Smooth muscle cell (in vitro differentiated cells): ENCODE data around the gene OR6V1. TPM values are rescaled to one million over a fixed set of nuclear protein-coding genes. Genes with fewer than 3 reads are reported as not detected.

Experiments
- DNase-seq: peaks from one replicate; lab custom pipeline; 2025; ENCODE audit not compliant: unreplicated experiment; lab: John Stamatoyannopoulos, UW
- H2AFZ ChIP-seq: fragments of 200-600 bp; sonication (generic); 2 replicates; pipeline ENCODE4 v1.6.0; 2016; ENCODE audit warnings: antibody characterized with exemption, low read depth, mild to moderate bottlenecking
- H3F3A ChIP-seq: fragments of 200-600 bp; sonication (generic); 2 replicates; pipeline ENCODE4 v1.6.0; 2017; ENCODE audit warnings: antibody characterized with exemption, low read depth
- H3K27ac ChIP-seq: fragments of 200-600 bp; sonication (generic); 2 replicates; pipeline ENCODE4 v1.5.1; 2016; ENCODE audit warnings: low read depth, mild to moderate bottlenecking
- H3K27me3 ChIP-seq: fragments of 200-600 bp; sonication (generic); 2 replicates; pipeline ENCODE4 v1.6.1; 2016; ENCODE audit warnings: low read depth, mild to moderate bottlenecking
- H3K36me3 ChIP-seq: fragments of 200-600 bp; sonication (generic); 2 replicates; pipeline ENCODE4 v1.5.1; 2016; ENCODE audit warnings: low read depth
- H3K4me1 ChIP-seq: fragments of 200-600 bp; sonication (generic); 2 replicates; pipeline ENCODE4 v1.5.1; 2016; ENCODE audit warnings: low read depth
- H3K4me2 ChIP-seq: fragments of 200-600 bp; sonication (generic); 2 replicates; pipeline ENCODE4 v1.6.0; 2016; ENCODE audit warnings: mild to moderate bottlenecking
- H3K4me3 ChIP-seq: fragments of 200-600 bp; sonication (generic); 2 replicates; pipeline ENCODE4 v1.5.1; 2016; ENCODE audit warnings: mild to moderate bottlenecking
- H3K79me2 ChIP-seq: fragments of 200-600 bp; sonication (generic); 2 replicates; pipeline ENCODE4 v1.6.0; 2016; ENCODE audit warnings: low read depth, mild to moderate bottlenecking
- H3K9ac ChIP-seq: fragments of 200-600 bp; sonication (generic); 2 replicates; pipeline ENCODE4 v1.6.0; 2016; ENCODE audit warnings: low read depth
- H3K9me3 ChIP-seq: fragments of 200-600 bp; sonication (generic); replicated peaks from 2 replicates; pipeline ENCODE4 v1.5.1; 2016; ENCODE audit warnings: low read depth
- H4K20me1 ChIP-seq: fragments of 200-600 bp; sonication (generic); 2 replicates; pipeline ENCODE4 v1.6.0; 2016; ENCODE audit warnings: low read depth
- WGBS: methylation state at CpG from one replicate; pipeline ENCODE4 v1.1.7; 2016; ENCODE audit warnings: low lambda C conversion rate; 5-methylcytosine and 5-hydroxymethylcytosine counted together
- polyA plus RNA-seq: library from polyadenylated mRNA; unstranded; fragments of >200 nt; fragmentation: Nextera tagmentation; extraction: Ambion mirVana; gene quantifications from 2 replicates; pipeline ENCODE4 v1.2.1, GENCODE V29; 2016
- total RNA-seq: library from RNA; depleted of rRNA; stranded (reverse); fragments of >200 nt; gene quantifications from 2 replicates; pipeline ENCODE4 v1.2.3, GENCODE V29; 2014
- TF ChIP-seq, protein P1 (sequence below): fragments of 200-600 bp; sonication (generic); IDR thresholded peaks from 2 replicates; pipeline ENCODE4 v1.5.1; 2017; ENCODE audit warnings: borderline replicate concordance, mild to moderate bottlenecking, antibody characterized with exemption; ENCODE audit not compliant: insufficient read depth, poor library complexity, severe bottlenecking

OR6V1 gene
- total RNA-seq (not detected in 2 replicates), polyA plus RNA-seq (0.40 TPM in 1 of 2 replicates, not detected in the other)

- H2AFZ ChIP-seq: no peak within 1 kb of the TSS
- no peak within 1 kb of the TSS for H3K27ac ChIP-seq
- 90% methylated on average over 4 of the region's 4 CpGs for WGBS
- H3K4me3 ChIP-seq: no peak within 1 kb of the TSS
- H3K27me3 ChIP-seq: no peaks in the 10 kb centered on the region
- H3K4me1 ChIP-seq: no peaks in the 10 kb centered on the region
- no peaks in the 10 kb centered on the region for H3F3A ChIP-seq
- no peak within 1 kb of the TSS for H3K4me2 ChIP-seq
- DNase-seq: no peak
- H4K20me1 ChIP-seq: no peaks in the 10 kb centered on the region
- no peaks in the 10 kb centered on the region for H3K36me3 ChIP-seq
- no peaks in the 10 kb centered on the region for H3K9me3 ChIP-seq
- TF ChIP-seq, protein P1, sequence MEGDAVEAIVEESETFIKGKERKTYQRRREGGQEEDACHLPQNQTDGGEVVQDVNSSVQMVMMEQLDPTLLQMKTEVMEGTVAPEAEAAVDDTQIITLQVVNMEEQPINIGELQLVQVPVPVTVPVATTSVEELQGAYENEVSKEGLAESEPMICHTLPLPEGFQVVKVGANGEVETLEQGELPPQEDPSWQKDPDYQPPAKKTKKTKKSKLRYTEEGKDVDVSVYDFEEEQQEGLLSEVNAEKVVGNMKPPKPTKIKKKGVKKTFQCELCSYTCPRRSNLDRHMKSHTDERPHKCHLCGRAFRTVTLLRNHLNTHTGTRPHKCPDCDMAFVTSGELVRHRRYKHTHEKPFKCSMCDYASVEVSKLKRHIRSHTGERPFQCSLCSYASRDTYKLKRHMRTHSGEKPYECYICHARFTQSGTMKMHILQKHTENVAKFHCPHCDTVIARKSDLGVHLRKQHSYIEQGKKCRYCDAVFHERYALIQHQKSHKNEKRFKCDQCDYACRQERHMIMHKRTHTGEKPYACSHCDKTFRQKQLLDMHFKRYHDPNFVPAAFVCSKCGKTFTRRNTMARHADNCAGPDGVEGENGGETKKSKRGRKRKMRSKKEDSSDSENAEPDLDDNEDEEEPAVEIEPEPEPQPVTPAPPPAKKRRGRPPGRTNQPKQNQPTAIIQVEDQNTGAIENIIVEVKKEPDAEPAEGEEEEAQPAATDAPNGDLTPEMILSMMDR: no peak
- H3K9ac ChIP-seq: no peak within 1 kb of the TSS
- no peaks in the 10 kb centered on the region for H3K79me2 ChIP-seq
Observed at GRCh38 chr7:143052041-143052440, at the start of gene OR6V1. TSS of gene OR6V1 (plus strand) at chr7:143052341. CDS start at chr7:143052341, 0 bp downstream.

DNA sequence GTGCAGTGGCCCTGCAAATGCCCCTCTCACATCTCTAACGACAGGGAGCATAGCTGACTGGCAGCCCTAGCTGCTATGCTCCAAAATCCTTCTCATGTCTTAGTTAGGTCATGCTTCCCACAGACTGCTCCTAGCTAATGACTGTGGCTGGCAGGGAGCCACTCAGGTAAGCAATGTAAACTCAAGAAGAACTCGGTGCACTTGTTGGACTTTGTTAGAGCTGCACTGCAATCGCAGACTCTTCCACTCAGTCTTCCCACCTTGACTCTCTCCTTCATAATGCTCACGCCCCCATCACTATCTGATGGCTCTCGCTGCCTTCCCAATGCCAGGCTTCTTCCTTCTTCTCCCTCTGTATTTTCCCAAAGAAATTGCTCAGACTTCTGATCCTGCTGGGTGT lies 49.2 kb upstream of the OR6V1 start:
- Histone ChIP-seq H3K9me3 (no peaks in the 10 kb centered on the region), H3K27ac (no peak overlapping the region), H3K4me2 (peak overlapping the region; percentile 48), H3K9ac (no peak overlapping the region), H4K20me1 (no peaks in the 10 kb centered on the region), H3K27me3 (peaks cover 12% of the 10 kb centered on the region), H3K4me3 (no peak overlapping the region), H3F3A (no peaks in the 10 kb centered on the region), H3K4me1 (no peaks in the 10 kb centered on the region), H2AFZ (peak overlapping the region; percentile 76), H3K79me2 (no peaks in the 10 kb centered on the region), H3K36me3 (no peaks in the 10 kb centered on the region)
- DNase-seq: no peak
- TF ChIP-seq, protein P1: no peak
- WGBS: 84% methylated on average over 5 of the region's 5 CpGs

GRCh38 chr7:143003393-143004051 lies 48.6 kb upstream of the OR6V1 start:
- no peak overlapping the region for H3K27ac ChIP-seq
- no peaks in the 10 kb centered on the region for H3K79me2 ChIP-seq
- DNase-seq: no peak
- peak overlapping the region; percentile 76 for H2AFZ ChIP-seq
- no peaks in the 10 kb centered on the region for H3K4me1 ChIP-seq
- 32% methylated on average over 6 of the region's 6 CpGs for WGBS
- peaks cover 12% of the 10 kb centered on the region for H3K27me3 ChIP-seq
- no peaks in the 10 kb centered on the region for H4K20me1 ChIP-seq
- H3F3A ChIP-seq: no peaks in the 10 kb centered on the region
- no peak overlapping the region for H3K9ac ChIP-seq
- no peak overlapping the region for H3K4me3 ChIP-seq
- no peaks in the 10 kb centered on the region for H3K36me3 ChIP-seq
- peak overlapping the region; percentile 48 for H3K4me2 ChIP-seq
- TF ChIP-seq, protein P1: peak; percentile 77
- H3K9me3 ChIP-seq: no peaks in the 10 kb centered on the region
